Breast epithelium (tissue), 4 donors: Measurements from ENCODE around the gene PPP6R3. TPM values are rescaled to one million over a fixed set of nuclear protein-coding genes. Genes with fewer than 3 reads are reported as not detected.
A peak's percentile ranks its signal among the peaks of the same experiment; 100 is the strongest.

ENCODE experiments used
- DNase-seq, 2 donors: peaks; one replicate each; pipeline ENCODE4 v3.0.0-alpha.2; 2019; ENCODE audit warnings: low spot score in 2 of 2
- H3K27ac ChIP-seq, 2 donors: fragments of 200-600 bp; sonication (generic) in 1 of 2; one replicate each; pipeline ENCODE4 v1.5.1; 2016 to 2019; ENCODE audit warnings: mild to moderate bottlenecking in 1 of 2
- H3K27me3 ChIP-seq, 2 donors: fragments of 200-600 bp; sonication (generic) in 1 of 2; one replicate each; pipeline versions ENCODE4 v1.5.1 to v1.6.0; 2017 to 2019; ENCODE audit warnings: control low read depth in 1 of 2, mild to moderate bottlenecking in 1 of 2
- H3K36me3 ChIP-seq: fragments of 200-600 bp; one replicate; pipeline ENCODE4 v1.5.1; 2019
- H3K4me1 ChIP-seq, 2 donors: fragments of 200-600 bp; sonication (generic); one replicate each; pipeline ENCODE4 v1.5.1; 2016 to 2019; ENCODE audit warnings: control low read depth in 1 of 2
- H3K4me3 ChIP-seq, 3 donors: fragments of 200-600 bp; sonication (generic); 1 replicate in 2 of 3; 2 replicates in 1 of 3; pipeline ENCODE4 v1.5.1; 2016 to 2019; ENCODE audit warnings: mild to moderate bottlenecking in 3 of 3, moderate library complexity in 2 of 3
- H3K9me3 ChIP-seq, 2 donors: fragments of 200-600 bp; sonication (generic) in 1 of 2; one replicate each; pipeline ENCODE4 v1.5.1; 2016 to 2019; ENCODE audit warnings: control low read depth in 1 of 2
- POLR2A ChIP-seq: fragments of 450-650 bp; IDR thresholded peaks from one replicate; pipeline ENCODE4 v1.6.1; 2016; ENCODE audit warnings: antibody characterized with exemption, mild to moderate bottlenecking, moderate library complexity
- POLR2AphosphoS5 ChIP-seq, 3 donors: sonication (generic); formaldehyde crosslinking; IDR thresholded peaks; one replicate each; pipeline ENCODE4 v1.6.1; 2017; ENCODE audit warnings: antibody characterized with exemption in 3 of 3
- intact Hi-C: fragments of 100-400 bp; cut with DNase I; formaldehyde crosslinking; loops from one replicate; pipeline ENCODE4 v1.15.1; 2023; ENCODE audit warnings: low total_unique reads
- total RNA-seq, 3 donors: library from RNA; depleted of rRNA; stranded (reverse); fragments of >200 nt; gene quantifications; one replicate each; pipeline ENCODE4 v1.1.0, GENCODE V29; 2016
- TF ChIP-seq, protein P1 (sequence below), 3 donors: fragments of 450-650 bp; IDR thresholded peaks; one replicate each; pipeline ENCODE4 v1.5.1; 2016 to 2017; ENCODE audit warnings: antibody characterized with exemption in 3 of 3, mild to moderate bottlenecking in 3 of 3, moderate library complexity in 3 of 3

The PPP6R3 gene
- total RNA-seq, 3 donors from 2014 or later, result 113 to 227 (median 183) TPM

DNA sequence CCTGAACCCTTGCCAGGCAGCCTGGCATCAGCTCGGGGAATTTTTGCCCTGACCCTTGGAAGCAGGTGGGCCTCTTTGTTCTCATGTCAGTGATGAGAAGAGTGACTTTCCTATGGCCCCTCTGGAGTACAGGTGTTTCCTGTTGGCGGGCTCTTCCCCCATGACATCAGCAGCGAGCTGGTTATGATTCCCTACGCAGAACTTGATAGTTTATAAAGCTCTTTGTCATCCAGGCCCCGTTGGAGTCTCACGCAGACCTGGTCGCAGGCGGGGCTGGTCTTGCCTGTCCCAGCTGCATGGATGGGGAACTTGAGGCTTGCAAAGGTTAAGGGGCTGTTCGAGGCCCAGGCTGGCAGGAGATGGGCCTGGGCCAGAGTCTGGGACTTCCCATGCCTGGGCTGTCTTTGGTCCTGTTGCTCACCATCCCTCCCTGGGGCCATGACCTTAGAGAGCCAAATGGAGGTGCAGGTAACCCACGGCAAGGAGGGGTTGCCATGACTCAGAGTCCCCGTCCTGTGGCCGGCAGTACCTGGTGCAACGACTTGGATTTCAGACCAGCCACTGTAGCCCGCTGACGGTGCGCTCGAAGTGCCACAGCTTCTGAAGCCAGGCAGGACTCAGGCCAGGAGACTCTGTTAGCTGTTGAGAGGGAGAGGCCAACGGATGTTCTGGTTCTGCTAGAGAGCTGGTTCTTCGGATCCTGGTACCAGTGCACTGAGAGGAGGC lies 45.9 kb upstream of the PPP6R3 start:
- Histone ChIP-seq H3K9me3 (no peaks in the 10 kb centered on the region), H3K36me3 (peaks cover 3% of the 10 kb centered on the region), H3K4me1 (no peaks in the 10 kb centered on the region), H3K27me3 (no peaks in the 10 kb centered on the region), H3K27ac (peak overlapping the region in 1 of 2 donors; percentile 82), H3K4me3 (no peak overlapping the region)
- DNase-seq, result no peak
- intact Hi-C loops, result no loop called here
- TF ChIP-seq POLR2A (no peak), POLR2AphosphoS5 (IDR thresholded peaks at IDR 0.05) (no peak)
- TF ChIP-seq, protein P1, sequence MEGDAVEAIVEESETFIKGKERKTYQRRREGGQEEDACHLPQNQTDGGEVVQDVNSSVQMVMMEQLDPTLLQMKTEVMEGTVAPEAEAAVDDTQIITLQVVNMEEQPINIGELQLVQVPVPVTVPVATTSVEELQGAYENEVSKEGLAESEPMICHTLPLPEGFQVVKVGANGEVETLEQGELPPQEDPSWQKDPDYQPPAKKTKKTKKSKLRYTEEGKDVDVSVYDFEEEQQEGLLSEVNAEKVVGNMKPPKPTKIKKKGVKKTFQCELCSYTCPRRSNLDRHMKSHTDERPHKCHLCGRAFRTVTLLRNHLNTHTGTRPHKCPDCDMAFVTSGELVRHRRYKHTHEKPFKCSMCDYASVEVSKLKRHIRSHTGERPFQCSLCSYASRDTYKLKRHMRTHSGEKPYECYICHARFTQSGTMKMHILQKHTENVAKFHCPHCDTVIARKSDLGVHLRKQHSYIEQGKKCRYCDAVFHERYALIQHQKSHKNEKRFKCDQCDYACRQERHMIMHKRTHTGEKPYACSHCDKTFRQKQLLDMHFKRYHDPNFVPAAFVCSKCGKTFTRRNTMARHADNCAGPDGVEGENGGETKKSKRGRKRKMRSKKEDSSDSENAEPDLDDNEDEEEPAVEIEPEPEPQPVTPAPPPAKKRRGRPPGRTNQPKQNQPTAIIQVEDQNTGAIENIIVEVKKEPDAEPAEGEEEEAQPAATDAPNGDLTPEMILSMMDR (IDR thresholded peaks at IDR 0.05), result no peak

DNA sequence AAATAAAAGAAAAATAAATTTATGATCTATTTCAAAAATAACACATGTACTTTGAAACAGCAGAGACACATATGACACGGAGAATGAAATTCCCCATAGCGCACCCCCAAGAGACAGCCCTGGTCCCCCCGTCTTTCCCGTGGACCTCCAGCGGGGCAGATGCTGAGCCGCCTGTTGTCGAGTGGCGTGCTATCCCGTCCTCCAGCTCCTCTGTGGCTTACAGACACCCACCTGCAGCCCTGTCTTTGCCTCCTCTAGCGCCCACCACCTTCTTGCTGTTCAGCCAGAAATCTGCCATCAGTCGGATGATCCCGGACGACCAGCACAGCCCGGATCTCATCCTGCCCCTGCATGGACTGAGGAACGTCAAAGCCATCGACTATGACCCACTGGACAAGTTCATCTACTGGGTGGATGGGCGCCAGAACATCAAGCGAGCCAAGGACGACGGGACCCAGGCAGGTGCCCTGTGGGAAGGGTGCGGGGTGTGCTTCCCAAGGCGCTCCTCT lies 44.4 kb upstream of the PPP6R3 start:
- no peaks in the 10 kb centered on the region for H3K4me1 ChIP-seq
- intact Hi-C loops, result no loop called here
- no peak for TF ChIP-seq POLR2AphosphoS5 (IDR thresholded peaks at IDR 0.05)
- TF ChIP-seq, protein P1 (IDR thresholded peaks at IDR 0.05), result no peak
- TF ChIP-seq POLR2A, result no peak
- no peak for DNase-seq
- no peaks in the 10 kb centered on the region for H3K9me3 ChIP-seq
- H3K27ac ChIP-seq, result no peak overlapping the region
- H3K27me3 ChIP-seq, result no peaks in the 10 kb centered on the region
- H3K4me3 ChIP-seq, result no peak overlapping the region
- H3K36me3 ChIP-seq, result peaks cover 3% of the 10 kb centered on the region

DNA sequence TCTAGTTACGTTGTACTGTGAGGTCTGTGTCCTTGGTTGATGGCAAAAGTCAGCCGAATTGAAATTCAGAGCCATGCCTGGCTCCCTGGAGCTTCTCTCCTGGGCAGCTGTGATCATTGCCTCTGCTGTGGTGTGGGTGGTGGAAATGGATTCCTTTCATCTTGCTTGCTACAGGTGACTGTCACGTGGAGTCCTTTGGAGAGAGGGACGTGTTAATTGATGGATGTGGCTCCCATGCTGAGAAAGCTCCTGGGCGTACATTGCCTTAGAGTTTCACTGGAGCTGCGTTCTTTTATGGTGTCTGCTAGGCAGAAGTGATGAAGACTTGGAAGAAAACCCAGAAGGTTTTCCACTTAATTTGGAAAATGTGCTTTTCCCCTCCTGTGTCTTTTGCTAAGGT lies 41.9 kb upstream of the PPP6R3 start:
- Histone ChIP-seq H3K27ac (no peak overlapping the region), H3K9me3 (no peaks in the 10 kb centered on the region), H3K27me3 (no peaks in the 10 kb centered on the region), H3K4me1 (no peaks in the 10 kb centered on the region), H3K4me3 (no peak overlapping the region), H3K36me3 (no peaks in the 10 kb centered on the region)
- TF ChIP-seq POLR2A (no peak), POLR2AphosphoS5 (IDR thresholded peaks at IDR 0.05) (no peak)
- TF ChIP-seq, protein P1 (IDR thresholded peaks at IDR 0.05), result no peak
- DNase-seq, result no peak
- intact Hi-C loops, result no loop called here

DNA sequence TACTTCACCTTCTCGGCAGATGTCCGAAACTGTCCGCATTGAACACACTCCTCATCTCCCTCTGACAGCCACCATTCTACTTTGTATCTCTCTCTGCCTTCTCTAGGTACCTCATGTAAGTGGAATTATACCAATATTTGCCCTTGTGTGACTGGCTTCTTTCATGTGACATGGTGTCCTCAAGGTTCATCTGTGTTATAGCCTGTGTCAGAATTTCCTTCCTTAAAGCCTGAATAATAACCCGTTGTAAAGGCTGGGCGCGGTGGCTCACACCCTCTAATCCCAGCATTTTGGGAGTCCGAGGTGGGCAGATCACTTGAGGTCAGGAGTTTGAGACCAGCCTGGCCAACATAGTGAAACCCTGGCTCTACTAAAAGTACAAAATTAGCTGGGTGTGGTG lies 40.4 kb upstream of the PPP6R3 start:
- DNase-seq, result no peak
- Histone ChIP-seq H3K9me3 (no peaks in the 10 kb centered on the region), H3K27me3 (no peaks in the 10 kb centered on the region), H3K27ac (no peak overlapping the region), H3K36me3 (no peaks in the 10 kb centered on the region), H3K4me1 (no peaks in the 10 kb centered on the region), H3K4me3 (no peak overlapping the region)
- TF ChIP-seq POLR2A (no peak), POLR2AphosphoS5 (IDR thresholded peaks at IDR 0.05) (no peak)
- TF ChIP-seq, protein P1 (IDR thresholded peaks at IDR 0.05), result no peak
- intact Hi-C loops, result no loop called here

DNA sequence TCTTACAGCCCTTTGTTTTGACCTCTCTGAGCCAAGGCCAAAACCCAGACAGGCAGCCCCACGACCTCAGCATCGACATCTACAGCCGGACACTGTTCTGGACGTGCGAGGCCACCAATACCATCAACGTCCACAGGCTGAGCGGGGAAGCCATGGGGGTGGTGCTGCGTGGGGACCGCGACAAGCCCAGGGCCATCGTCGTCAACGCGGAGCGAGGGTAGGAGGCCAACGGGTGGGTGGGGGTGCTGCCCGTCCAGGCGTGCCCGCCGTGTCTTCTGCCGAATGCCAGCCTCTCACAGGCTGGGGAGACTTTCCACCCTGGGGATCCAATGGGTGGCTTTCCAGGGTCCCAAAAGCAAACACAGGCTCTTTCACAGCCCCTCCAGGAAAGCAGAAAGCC lies 37.1 kb upstream of the PPP6R3 start:
- H3K9me3 ChIP-seq, result no peaks in the 10 kb centered on the region
- no peaks in the 10 kb centered on the region for H3K27me3 ChIP-seq
- no peak for DNase-seq
- TF ChIP-seq POLR2AphosphoS5 (IDR thresholded peaks at IDR 0.05) (no peak), POLR2A (no peak)
- TF ChIP-seq, protein P1 (IDR thresholded peaks at IDR 0.05), result no peak
- H3K27ac ChIP-seq, result no peak overlapping the region
- no peak overlapping the region for H3K4me3 ChIP-seq
- intact Hi-C loops, result no loop called here
- no peaks in the 10 kb centered on the region for H3K36me3 ChIP-seq
- H3K4me1 ChIP-seq, result no peaks in the 10 kb centered on the region
